Keratinocyte (primary cell): ENCODE data around the gene ADAMTSL4. TPM values are rescaled to one million over a fixed set of nuclear protein-coding genes. Genes with fewer than 3 reads are reported as not detected.

ENCODE experiments used
- DNase-seq: peaks from one replicate; pipeline ENCODE4 v3.0.0-alpha.2; 2011; ENCODE audit warnings: low read depth, missing footprints, low spot score
- FAIRE-seq: peaks from 2 replicates; lab custom pipeline; 2011; peaks lifted over from hg19 to GRCh38; lab: Jason Lieb, UNC
- H2AFZ ChIP-seq: 2 replicates; pipeline ENCODE4 v1.6.0; 2012; ENCODE audit warnings: low read length, control low read depth, inconsistent platforms; ENCODE audit not compliant: control insufficient read depth
- H3K27ac ChIP-seq: 2 replicates; pipeline ENCODE4 v1.5.1; 2011; ENCODE audit warnings: low read length; ENCODE audit not compliant: control insufficient read depth, insufficient read depth
- H3K27me3 ChIP-seq: 3 replicates; pipeline ENCODE4 v1.6.0; 2011; ENCODE audit warnings: low read length; ENCODE audit not compliant: control insufficient read depth, insufficient read depth; ENCODE audit errors: extremely low read depth
- H3K36me3 ChIP-seq, 2 experiments: 2 replicates in 1 of 2; 3 replicates in 1 of 2; pipeline ENCODE4 v1.5.1; 2011; ENCODE audit warnings: low read length in 2 of 2, mild to moderate bottlenecking in 1 of 2; ENCODE audit not compliant: control insufficient read depth in 2 of 2, insufficient read depth in 2 of 2; ENCODE audit errors: extremely low read depth in 1 of 2
- H3K4me1 ChIP-seq: 3 replicates; pipeline ENCODE4 v1.5.1; 2011; ENCODE audit warnings: low read length; ENCODE audit not compliant: control insufficient read depth, insufficient read depth; ENCODE audit errors: extremely low read depth
- H3K4me2 ChIP-seq: 3 replicates; pipeline ENCODE4 v1.6.0; 2011; ENCODE audit warnings: low read depth, low read length; ENCODE audit not compliant: control insufficient read depth, insufficient read depth; ENCODE audit errors: extremely low read depth
- H3K4me3 ChIP-seq, 3 experiments: fragments of 200-600 bp in 1 of 3; sonication (generic) in 1 of 3; 2 replicates in 2 of 3; 3 replicates in 1 of 3; pipeline ENCODE4 v1.5.1; 2011 to 2016; ENCODE audit warnings: low read length in 3 of 3, mild to moderate bottlenecking in 3 of 3, control low read depth in 2 of 3, inconsistent platforms in 1 of 3, low read depth in 1 of 3, mixed read lengths in 1 of 3, mixed run types in 1 of 3, moderate library complexity in 1 of 3; ENCODE audit not compliant: control insufficient read depth in 2 of 3, insufficient read depth in 2 of 3; ENCODE audit errors: extremely low read depth in 1 of 3
- H3K79me2 ChIP-seq: 2 replicates; pipeline ENCODE4 v1.6.0; 2012; ENCODE audit warnings: low read length; ENCODE audit not compliant: control insufficient read depth, insufficient read depth
- H3K9ac ChIP-seq: 3 replicates; pipeline ENCODE4 v1.6.0; 2011; ENCODE audit warnings: low read length; ENCODE audit not compliant: control insufficient read depth, insufficient read depth; ENCODE audit errors: extremely low read depth
- H3K9me1 ChIP-seq: 3 replicates; pipeline ENCODE4 v1.6.0; 2011; ENCODE audit warnings: low read length; ENCODE audit not compliant: control insufficient read depth, insufficient read depth; ENCODE audit errors: extremely low read depth
- H3K9me3 ChIP-seq: 2 replicates; pipeline ENCODE4 v1.5.1; 2012; ENCODE audit warnings: low read depth, low read length; ENCODE audit not compliant: control insufficient read depth
- H4K20me1 ChIP-seq: 3 replicates; pipeline ENCODE4 v1.6.0; 2011; ENCODE audit warnings: low read length; ENCODE audit not compliant: control insufficient read depth, insufficient read depth; ENCODE audit errors: extremely low read depth
- CTCF ChIP-seq, 3 experiments: IDR thresholded peaks in 1 of 3; conservative IDR thresholded peaks in 1 of 3; optimal IDR thresholded peaks in 1 of 3; 2 replicates in 2 of 3; 3 replicates in 1 of 3; pipeline versions ENCODE3 to v1.5.1; 2011; ENCODE audit warnings: low read length in 3 of 3, mild to moderate bottlenecking in 3 of 3, moderate library complexity in 2 of 3, control low read depth in 1 of 3, inconsistent platforms in 1 of 3; ENCODE audit not compliant: insufficient read depth in 2 of 3; ENCODE audit errors: extremely low read depth in 1 of 3
- EZH2 ChIP-seq: IDR thresholded peaks from one replicate; pipeline ENCODE4 v1.6.1; 2012; ENCODE audit warnings: inconsistent platforms, mild to moderate bottlenecking, low read length, moderate library complexity
- dilution Hi-C: fragments of 300-500 bp; cut with MboI; formaldehyde crosslinking; loops from one replicate; pipeline ENCODE4 v1.7.0; 2020; ENCODE audit warnings: low sequenced_read_pairs; ENCODE audit not compliant: extremely low pct_ligation_motif_present
- polyA plus RNA-seq, 5 experiments: library from polyadenylated mRNA; depleted of rRNA in 3 of 5; stranded (reverse) in 3 of 5; stranded (forward) in 1 of 5; unstranded in 1 of 5; fragments of >200 nt; gene quantifications; 1 replicate in 1 of 5; 2 replicates in 3 of 5; 3 replicates in 1 of 5; pipeline versions ENCODE4 v1.2.1 to v1.2.3, GENCODE V29; 2011 to 2012; ENCODE audit warnings: missing spikeins in 2 of 5, low read depth in 1 of 5, low replicate concordance in 1 of 5

ADAMTSL4 gene
- polyA plus RNA-seq, 1 donor (not counting 4 experiments of a cell fraction or from before 2014, with no cell fraction given), result 7.0 TPM

DNA sequence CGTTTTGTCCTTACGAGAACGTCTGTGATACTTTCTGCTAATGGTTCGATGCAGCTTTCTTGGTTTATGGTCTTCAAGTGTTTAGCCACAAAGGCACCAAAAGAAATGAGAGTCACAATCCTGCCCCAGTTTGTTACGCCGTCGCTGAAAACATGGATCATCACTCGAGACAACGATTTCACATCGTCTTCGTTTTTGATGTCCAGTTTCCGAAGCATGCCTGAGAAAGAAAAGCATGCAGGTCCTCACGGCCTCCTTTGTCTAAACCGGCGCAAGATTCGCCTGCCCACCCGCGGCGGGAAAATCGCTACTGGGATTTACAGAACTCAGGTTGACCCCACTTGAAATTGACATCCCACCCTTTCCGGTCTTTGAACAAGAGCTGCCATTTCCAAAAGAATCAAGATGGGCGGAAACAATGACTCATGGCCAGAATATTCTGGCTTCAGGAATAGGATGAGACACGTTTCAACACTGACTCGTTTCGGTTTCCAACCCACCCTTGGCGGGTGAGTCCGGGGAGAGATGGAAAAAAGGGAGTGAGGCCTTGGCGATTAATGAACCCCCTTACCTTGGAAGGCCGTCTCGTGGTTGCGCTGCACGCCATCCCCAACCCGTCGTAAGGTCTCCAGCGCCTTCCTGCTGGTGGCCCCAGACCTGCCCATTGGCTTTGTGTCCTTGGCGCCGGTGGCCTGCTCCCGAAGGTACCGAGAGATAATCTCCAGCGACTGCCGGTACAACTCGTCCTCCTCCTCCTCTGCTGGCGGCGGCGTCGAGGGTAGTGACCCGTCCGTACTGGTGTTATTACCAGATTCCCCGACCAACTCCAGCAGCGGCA, 29.3 kb downstream of the ADAMTSL4 start:
- no peaks in the 10 kb centered on the region for H3K27me3 ChIP-seq
- peaks cover 30% of the 10 kb centered on the region for H3K4me1 ChIP-seq
- peak overlapping the region; percentile 98 for H3K27ac ChIP-seq
- FAIRE-seq, result no peak
- peaks cover 18 to 51% of the 10 kb centered on the region in 2 experiments for H3K36me3 ChIP-seq
- peak overlapping the region; percentile 90 to 98 (median 97) for H3K4me3 ChIP-seq
- dilution Hi-C loops, result no loop called here
- H3K9me3 ChIP-seq, result no peaks in the 10 kb centered on the region
- no peak overlapping the region for H2AFZ ChIP-seq
- DNase-seq, result no peak
- H3K79me2 ChIP-seq, result peaks cover 60% of the 10 kb centered on the region
- no peak overlapping the region for H3K4me2 ChIP-seq
- peak overlapping the region; percentile 99 for H3K9ac ChIP-seq
- TF ChIP-seq CTCF (optimal IDR thresholded peaks at IDR 0.05 in 1 of 3, IDR thresholded peaks at IDR 0.05 in 1 of 3, conservative IDR thresholded peaks at IDR 0.05 in 1 of 3; ENCODE audit: extremely low read depth in 1 of 3, insufficient read depth in 2 of 3, low read length in 3 of 3) (no peak), EZH2 (no peak)
- H3K9me1 ChIP-seq, result no peaks in the 10 kb centered on the region
- peaks cover 44% of the 10 kb centered on the region for H4K20me1 ChIP-seq

DNA sequence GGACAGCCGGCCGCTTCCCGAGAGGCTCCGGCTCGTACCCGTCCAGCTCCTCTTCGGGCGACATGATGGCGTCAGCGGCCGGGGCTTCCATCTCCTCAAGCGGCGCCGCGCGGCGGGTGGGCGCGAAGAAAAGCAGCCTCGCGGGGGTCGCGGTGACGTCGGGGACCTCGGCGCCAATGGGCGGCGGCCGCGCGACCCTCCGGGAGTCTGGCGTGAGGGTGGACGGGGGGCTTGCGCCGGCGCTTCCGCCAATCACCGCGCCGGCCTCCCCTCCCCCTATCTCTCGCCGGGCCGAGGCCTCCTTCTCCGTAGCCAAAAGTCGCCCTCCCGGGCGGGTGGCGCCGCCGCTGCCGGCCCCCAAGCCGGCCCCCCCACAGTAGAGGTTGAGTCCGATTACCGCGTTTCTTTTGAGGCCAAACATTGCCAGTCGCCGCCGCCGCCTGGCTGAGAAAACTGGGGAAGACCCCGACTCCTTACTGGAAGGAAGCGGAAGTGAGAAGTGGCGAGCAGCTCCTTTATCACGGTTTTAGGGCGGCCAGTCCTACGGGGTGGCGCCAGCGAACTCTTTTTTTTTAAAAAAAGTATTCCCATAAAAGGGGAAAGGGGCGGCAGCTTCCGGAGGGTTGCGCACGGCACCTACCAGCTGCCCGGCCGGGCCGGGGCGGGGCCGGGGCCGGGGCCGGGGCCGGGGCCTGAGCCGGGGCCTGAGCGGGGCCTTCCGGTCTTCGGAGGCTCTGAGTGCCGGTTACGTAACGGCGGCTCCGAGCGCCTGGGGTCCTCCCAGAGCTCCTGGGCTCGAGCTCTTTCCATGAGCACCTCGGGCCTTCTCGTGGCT, 30.1 kb downstream of the ADAMTSL4 start, which contains the start of gene MCL1:
TSS of gene MCL1 (minus strand) at position 501 of the 835 bp plus-strand sequence. CDS start at position 421, 80 bp downstream.
- H2AFZ ChIP-seq, result peak within 1 kb of the TSS; percentile 5
- H3K27me3 ChIP-seq, result no peaks in the 10 kb centered on the region
- FAIRE-seq (no peak), DNase-seq (peak; percentile 88)
- peak within 1 kb of the TSS; percentile 98 for H3K27ac ChIP-seq
- dilution Hi-C loops, result no loop called here
- H3K9me1 ChIP-seq, result no peaks in the 10 kb centered on the region
- H3K4me1 ChIP-seq, result peaks cover 25% of the 10 kb centered on the region
- peak within 1 kb of the TSS; percentile 81 for H3K4me2 ChIP-seq
- peaks cover 15 to 45% of the 10 kb centered on the region in 2 experiments for H3K36me3 ChIP-seq
- H3K79me2 ChIP-seq, result peaks cover 57% of the 10 kb centered on the region
- peak within 1 kb of the TSS; percentile 99 for H3K9ac ChIP-seq
- peaks cover 42% of the 10 kb centered on the region for H4K20me1 ChIP-seq
- TF ChIP-seq EZH2 (no peak), CTCF (optimal IDR thresholded peaks at IDR 0.05 in 1 of 3, IDR thresholded peaks at IDR 0.05 in 1 of 3, conservative IDR thresholded peaks at IDR 0.05 in 1 of 3; ENCODE audit: extremely low read depth in 1 of 3, insufficient read depth in 2 of 3, low read length in 3 of 3) (no peak)
- H3K4me3 ChIP-seq, result peak within 1 kb of the TSS; percentile 90 to 98 (median 97)
- H3K9me3 ChIP-seq, result no peaks in the 10 kb centered on the region
